HG02870 (cell line): ENCODE results near the gene IL17F.
A peak's percentile ranks its signal among the peaks of the same experiment; 100 is the strongest.

ENCODE experiments used
- ATAC-seq: cut with Tn5 transposase; IDR thresholded peaks from one replicate; pipeline ENCODE4 v1.9.1; 2021; ENCODE audit warnings: mild to moderate bottlenecking, moderate library complexity; ENCODE audit not compliant: unreplicated experiment

IL17F gene

GRCh38 chr6:52244400-52244799, at the start of gene IL17F:
Gene IL17F (minus strand): TSS chr6:52244500. CDS start chr6:52244429, 71 bp downstream.
- ATAC-seq: no peak

- no peak for ATAC-seq
These were observed 48.8 kb upstream of the IL17F start for GRCh38 chr6:52293067-52293466.

- ATAC-seq: no peak
These were observed 44.5 kb upstream of the IL17F start for GRCh38 chr6:52288841-52289240.

- ATAC-seq: no peak
These were observed 43.9 kb upstream of the IL17F start for GRCh38 chr6:52288216-52288615.

GRCh38 chr6:52286798-52287432, 42.6 kb upstream of the IL17F start:
- no peak for ATAC-seq

GRCh38 chr6:52285177-52286068, 41.1 kb upstream of the IL17F start:
- ATAC-seq: no peak

- peak; percentile 97 for ATAC-seq
These were observed 40.3 kb upstream of the IL17F start, which contains the start of gene MCM3 for GRCh38 chr6:52284460-52285176. Gene MCM3 (minus strand): TSS chr6:52284742. CDS start chr6:52284674, 68 bp downstream.

GRCh38 chr6:52284131-52284459, 39.8 kb upstream of the IL17F start:
- no peak for ATAC-seq

GRCh38 chr6:52283111-52283510, 38.8 kb upstream of the IL17F start:
- ATAC-seq: no peak

- no peak for ATAC-seq
These were observed 31.8 kb upstream of the IL17F start for GRCh38 chr6:52276130-52276529.

- ATAC-seq: no peak
These were observed 27.7 kb upstream of the IL17F start for GRCh38 chr6:52271852-52272460.

- peak; percentile 62 for ATAC-seq
These were observed 19.6 kb upstream of the IL17F start for GRCh38 chr6:52263709-52264540.

- ATAC-seq: no peak
These were observed 18.5 kb upstream of the IL17F start for GRCh38 chr6:52262620-52263344.

GRCh38 chr6:52261229-52261628, 16.9 kb upstream of the IL17F start:
- ATAC-seq: no peak

- no peak for ATAC-seq
These were observed 16.3 kb upstream of the IL17F start for GRCh38 chr6:52260634-52261033.

GRCh38 chr6:52255434-52255833, 11.1 kb upstream of the IL17F start:
- ATAC-seq: no peak

GRCh38 chr6:52254731-52255378, 10.6 kb upstream of the IL17F start:
- no peak for ATAC-seq

GRCh38 chr6:52253494-52253893, 9.2 kb upstream of the IL17F start:
- ATAC-seq: no peak

- ATAC-seq: no peak
These were observed 6.8 kb upstream of the IL17F start for GRCh38 chr6:52251113-52251512.
